Measurements from ENCODE around the gene CHN2. TPM values are rescaled to one million over a fixed set of nuclear protein-coding genes. Genes with fewer than 3 reads are reported as not detected.

CHN2 gene
- total RNA-seq, 1 experiment from 2014 or later: 61.2 TPM

DNA sequence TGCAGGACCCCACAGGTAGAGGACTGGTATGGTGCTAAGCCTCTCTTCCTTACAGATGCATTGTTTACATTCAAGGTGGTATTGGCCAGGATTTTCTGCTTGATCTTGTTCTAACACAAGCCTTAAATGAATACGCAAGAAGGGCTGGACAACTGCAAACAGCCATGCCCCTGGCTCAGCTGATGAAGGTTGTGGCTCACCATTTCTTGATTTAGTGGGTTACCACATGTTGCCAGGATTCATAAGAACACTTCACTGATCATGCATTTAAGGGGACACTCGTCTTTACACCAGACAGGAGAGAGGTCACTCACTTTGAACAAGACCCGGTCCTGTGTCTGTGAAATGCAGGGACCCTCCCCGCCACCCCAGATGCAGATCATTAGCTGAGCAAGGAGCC, 82.2 kb downstream of the CHN2 start:
- DNase-seq (ENCODE audit: low spot score): no peak
- CTCF ChIA-PET: no interaction called here
- Histone ChIP-seq H3K27me3 (replicated peaks; ENCODE audit: insufficient read depth, low read depth, low read length, poor library complexity) (no peaks in the 10 kb centered on the region), H3K27ac (ENCODE audit: low read depth, low read length, poor library complexity, severe bottlenecking) (peak overlapping the region; percentile 54), H3K4me1 (ENCODE audit: insufficient read depth, low read length, poor library complexity, severe bottlenecking) (peaks cover 85% of the 10 kb centered on the region), H3K4me3 (ENCODE audit: low read depth, low read length, poor library complexity, severe bottlenecking) (no peak overlapping the region), H3K9me3 (ENCODE audit: low read depth, low read length, poor library complexity, severe bottlenecking) (no peaks in the 10 kb centered on the region), H3K36me3 (ENCODE audit: insufficient read depth, low read length, poor library complexity, severe bottlenecking) (no peaks in the 10 kb centered on the region)
- TF ChIP-seq, protein P1, sequence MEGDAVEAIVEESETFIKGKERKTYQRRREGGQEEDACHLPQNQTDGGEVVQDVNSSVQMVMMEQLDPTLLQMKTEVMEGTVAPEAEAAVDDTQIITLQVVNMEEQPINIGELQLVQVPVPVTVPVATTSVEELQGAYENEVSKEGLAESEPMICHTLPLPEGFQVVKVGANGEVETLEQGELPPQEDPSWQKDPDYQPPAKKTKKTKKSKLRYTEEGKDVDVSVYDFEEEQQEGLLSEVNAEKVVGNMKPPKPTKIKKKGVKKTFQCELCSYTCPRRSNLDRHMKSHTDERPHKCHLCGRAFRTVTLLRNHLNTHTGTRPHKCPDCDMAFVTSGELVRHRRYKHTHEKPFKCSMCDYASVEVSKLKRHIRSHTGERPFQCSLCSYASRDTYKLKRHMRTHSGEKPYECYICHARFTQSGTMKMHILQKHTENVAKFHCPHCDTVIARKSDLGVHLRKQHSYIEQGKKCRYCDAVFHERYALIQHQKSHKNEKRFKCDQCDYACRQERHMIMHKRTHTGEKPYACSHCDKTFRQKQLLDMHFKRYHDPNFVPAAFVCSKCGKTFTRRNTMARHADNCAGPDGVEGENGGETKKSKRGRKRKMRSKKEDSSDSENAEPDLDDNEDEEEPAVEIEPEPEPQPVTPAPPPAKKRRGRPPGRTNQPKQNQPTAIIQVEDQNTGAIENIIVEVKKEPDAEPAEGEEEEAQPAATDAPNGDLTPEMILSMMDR (conservative IDR thresholded peaks at IDR 0.05; ENCODE audit: low read depth, low read length): no peak
- TF ChIP-seq EZH2 (IDR thresholded peaks at IDR 0.05; ENCODE audit: borderline replicate concordance, low read depth, low read length, poor library complexity, severe bottlenecking): no peak
- BruUV-seq (replicated peaks): no TSS peak
- intact Hi-C loops (cut with micrococcal nuclease; ENCODE audit: unreplicated experiment): loop anchor here (10.0 kb wide), 1 partner anchor 98 kb away; no protein-coding TSS in a partner anchor
- POLR2A ChIA-PET (ENCODE audit: low non-redundant PET): interaction anchor here (0.6 kb wide), 1 partner anchor 30 kb away, joined by 3 read pairs; no protein-coding TSS in a partner anchor

DNA sequence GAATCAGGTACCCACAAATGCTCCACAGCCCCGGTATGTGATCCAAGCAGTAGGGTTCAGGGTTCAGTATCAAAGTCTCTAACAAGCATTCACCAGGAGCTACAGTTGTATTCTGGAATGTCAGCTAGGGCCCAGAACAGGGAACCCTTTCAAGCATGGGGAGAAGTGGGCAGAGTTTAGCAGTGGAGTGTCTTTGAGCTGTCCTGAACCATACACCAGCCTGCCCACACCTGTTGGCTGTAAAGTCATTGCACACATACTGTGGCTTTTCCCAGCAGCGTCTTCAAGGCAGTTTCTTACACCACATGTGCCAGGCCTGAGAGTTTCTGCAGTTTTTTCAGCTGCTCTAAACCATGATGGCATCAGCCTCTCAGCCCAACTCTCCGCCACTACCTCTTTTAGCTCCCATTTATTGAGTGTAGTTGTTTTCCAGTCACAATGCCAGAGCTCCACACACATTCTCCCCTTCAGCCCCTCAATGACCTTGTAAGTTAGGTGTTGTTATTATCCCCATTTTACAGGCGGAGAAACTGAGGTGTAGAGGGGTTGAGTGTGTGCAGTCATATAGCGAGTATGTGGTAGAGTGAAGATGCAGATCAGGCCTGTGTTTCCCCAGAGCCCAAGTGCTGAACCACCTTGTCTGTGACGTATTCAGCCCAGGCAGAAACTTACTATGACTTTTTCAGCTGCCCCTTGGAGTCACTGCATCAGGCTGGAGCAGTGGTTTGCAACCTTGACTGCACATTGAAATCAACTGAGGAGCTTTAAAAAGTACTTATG, 83.1 kb downstream of the CHN2 start:
- intact Hi-C loops (cut with micrococcal nuclease; ENCODE audit: unreplicated experiment): loop anchor here (10.0 kb wide), 1 partner anchor 97 kb away; no protein-coding TSS in a partner anchor

DNA sequence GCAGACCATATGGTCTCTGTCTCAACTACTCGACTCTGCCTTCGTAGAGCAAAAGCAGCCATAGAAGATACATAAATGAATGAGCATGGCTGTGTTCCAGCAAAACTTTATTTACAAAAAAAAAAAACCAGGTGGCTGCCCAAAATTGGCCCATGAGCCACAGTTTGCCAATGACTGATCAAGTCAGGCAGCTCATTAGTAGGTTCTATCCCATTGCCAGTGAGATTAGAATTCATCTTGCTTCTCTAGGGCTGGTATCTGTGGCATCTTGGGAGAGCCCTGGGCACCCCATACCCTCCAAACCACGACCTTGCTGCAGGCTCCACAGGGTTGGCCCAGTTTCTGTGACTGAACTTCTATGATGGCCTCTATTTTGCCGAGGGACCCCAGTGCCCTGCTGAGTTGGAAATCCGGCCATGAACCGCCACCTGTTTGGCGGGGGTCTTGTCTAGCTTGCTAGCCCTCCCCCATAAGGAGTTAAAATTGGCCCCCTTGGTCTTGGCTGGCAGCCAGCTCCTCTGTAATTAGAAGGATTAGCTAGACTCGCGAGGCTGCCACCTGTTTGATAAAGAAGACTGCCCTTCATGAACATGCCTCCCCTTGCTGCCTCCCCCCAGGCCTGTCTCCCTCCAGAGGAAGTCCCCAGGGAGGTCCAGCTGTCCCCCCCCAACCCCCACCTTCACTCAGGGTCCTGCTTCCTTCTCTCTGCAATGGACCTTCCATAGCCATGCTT, 83.9 kb downstream of the CHN2 start:
- TF ChIP-seq EZH2 (IDR thresholded peaks at IDR 0.05; ENCODE audit: borderline replicate concordance, low read depth, low read length, poor library complexity, severe bottlenecking): no peak
- TF ChIP-seq, protein P1 (conservative IDR thresholded peaks at IDR 0.05; ENCODE audit: low read depth, low read length): no peak
- Histone ChIP-seq H3K27me3 (replicated peaks; ENCODE audit: insufficient read depth, low read depth, low read length, poor library complexity) (no peaks in the 10 kb centered on the region), H3K27ac (ENCODE audit: low read depth, low read length, poor library complexity, severe bottlenecking) (peak overlapping the region; percentile 43), H3K36me3 (ENCODE audit: insufficient read depth, low read length, poor library complexity, severe bottlenecking) (no peaks in the 10 kb centered on the region), H3K4me3 (ENCODE audit: low read depth, low read length, poor library complexity, severe bottlenecking) (no peak overlapping the region), H3K4me1 (ENCODE audit: insufficient read depth, low read length, poor library complexity, severe bottlenecking) (peaks cover 80% of the 10 kb centered on the region), H3K9me3 (ENCODE audit: low read depth, low read length, poor library complexity, severe bottlenecking) (no peaks in the 10 kb centered on the region)
- ChIA-PET CTCF (no interaction called here), POLR2A (ENCODE audit: low non-redundant PET) (interaction anchor here (0.8 kb wide), 1 partner anchor 98 kb away, joined by 5 read pairs; no protein-coding TSS in a partner anchor)
- intact Hi-C loops (cut with micrococcal nuclease; ENCODE audit: unreplicated experiment): loop anchor here (10.0 kb wide), 1 partner anchor 96 kb away; no protein-coding TSS in a partner anchor
- BruUV-seq (replicated peaks): no TSS peak
- DNase-seq (ENCODE audit: low spot score): peak; percentile 40

More for the DNA sequence above, 83.1 kb downstream of the CHN2 start:
- CTCF ChIA-PET: no interaction called here
- Histone ChIP-seq H3K4me3 (ENCODE audit: low read depth, low read length, poor library complexity, severe bottlenecking) (no peak overlapping the region), H3K36me3 (ENCODE audit: insufficient read depth, low read length, poor library complexity, severe bottlenecking) (no peaks in the 10 kb centered on the region), H3K4me1 (ENCODE audit: insufficient read depth, low read length, poor library complexity, severe bottlenecking) (peaks cover 85% of the 10 kb centered on the region), H3K9me3 (ENCODE audit: low read depth, low read length, poor library complexity, severe bottlenecking) (no peaks in the 10 kb centered on the region), H3K27ac (ENCODE audit: low read depth, low read length, poor library complexity, severe bottlenecking) (peak overlapping the region; percentile 44), H3K27me3 (replicated peaks; ENCODE audit: insufficient read depth, low read depth, low read length, poor library complexity) (no peaks in the 10 kb centered on the region)
- no peak for TF ChIP-seq EZH2 (IDR thresholded peaks at IDR 0.05; ENCODE audit: borderline replicate concordance, low read depth, low read length, poor library complexity, severe bottlenecking)
- TF ChIP-seq, protein P1 (conservative IDR thresholded peaks at IDR 0.05; ENCODE audit: low read depth, low read length): no peak
- POLR2A ChIA-PET (ENCODE audit: low non-redundant PET): no interaction called here
- no TSS peak for BruUV-seq (replicated peaks)
- DNase-seq (ENCODE audit: low spot score): no peak

Measured in A673 (cell line).